Epidermal melanocyte (primary cell): ENCODE data around the gene CTDP1.

Experiments used
- DNase-seq: peaks from one replicate; pipeline ENCODE4 v3.0.0; 2011; ENCODE audit warnings: low spot score; ENCODE audit not compliant: insufficient read length

CTDP1 gene, protein sequence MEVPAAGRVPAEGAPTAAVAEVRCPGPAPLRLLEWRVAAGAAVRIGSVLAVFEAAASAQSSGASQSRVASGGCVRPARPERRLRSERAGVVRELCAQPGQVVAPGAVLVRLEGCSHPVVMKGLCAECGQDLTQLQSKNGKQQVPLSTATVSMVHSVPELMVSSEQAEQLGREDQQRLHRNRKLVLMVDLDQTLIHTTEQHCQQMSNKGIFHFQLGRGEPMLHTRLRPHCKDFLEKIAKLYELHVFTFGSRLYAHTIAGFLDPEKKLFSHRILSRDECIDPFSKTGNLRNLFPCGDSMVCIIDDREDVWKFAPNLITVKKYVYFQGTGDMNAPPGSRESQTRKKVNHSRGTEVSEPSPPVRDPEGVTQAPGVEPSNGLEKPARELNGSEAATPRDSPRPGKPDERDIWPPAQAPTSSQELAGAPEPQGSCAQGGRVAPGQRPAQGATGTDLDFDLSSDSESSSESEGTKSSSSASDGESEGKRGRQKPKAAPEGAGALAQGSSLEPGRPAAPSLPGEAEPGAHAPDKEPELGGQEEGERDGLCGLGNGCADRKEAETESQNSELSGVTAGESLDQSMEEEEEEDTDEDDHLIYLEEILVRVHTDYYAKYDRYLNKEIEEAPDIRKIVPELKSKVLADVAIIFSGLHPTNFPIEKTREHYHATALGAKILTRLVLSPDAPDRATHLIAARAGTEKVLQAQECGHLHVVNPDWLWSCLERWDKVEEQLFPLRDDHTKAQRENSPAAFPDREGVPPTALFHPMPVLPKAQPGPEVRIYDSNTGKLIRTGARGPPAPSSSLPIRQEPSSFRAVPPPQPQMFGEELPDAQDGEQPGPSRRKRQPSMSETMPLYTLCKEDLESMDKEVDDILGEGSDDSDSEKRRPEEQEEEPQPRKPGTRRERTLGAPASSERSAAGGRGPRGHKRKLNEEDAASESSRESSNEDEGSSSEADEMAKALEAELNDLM

DNA sequence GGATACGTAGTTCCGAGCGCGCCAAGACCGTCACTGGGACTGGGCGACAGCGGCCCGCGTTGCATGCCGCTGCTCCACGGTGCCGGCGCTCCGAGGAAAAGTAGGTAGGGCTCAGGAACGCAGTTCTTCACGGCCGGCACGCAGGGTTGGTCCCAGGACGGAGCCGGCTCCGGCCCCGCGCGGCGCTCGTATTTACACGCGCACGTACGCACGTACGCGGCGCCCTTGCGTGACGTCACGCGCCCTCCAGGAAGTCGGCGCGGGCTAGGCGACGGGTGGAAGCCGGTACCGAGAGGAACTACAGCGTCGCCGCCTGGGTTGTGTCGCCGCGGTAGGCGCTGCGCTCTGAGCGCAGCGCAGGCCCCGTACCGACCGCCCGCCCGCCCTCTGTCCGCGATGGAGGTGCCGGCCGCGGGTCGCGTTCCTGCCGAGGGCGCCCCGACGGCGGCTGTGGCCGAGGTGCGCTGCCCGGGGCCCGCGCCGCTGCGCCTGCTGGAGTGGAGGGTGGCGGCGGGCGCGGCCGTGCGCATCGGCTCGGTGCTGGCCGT is at the start of gene CTDP1:
Gene CTDP1, plus strand, starts transcription at position 252 of the 548 bp plus-strand sequence. Its CDS starts 145 bp downstream, at position 397.
- peak; percentile 92 for DNase-seq

DNA sequence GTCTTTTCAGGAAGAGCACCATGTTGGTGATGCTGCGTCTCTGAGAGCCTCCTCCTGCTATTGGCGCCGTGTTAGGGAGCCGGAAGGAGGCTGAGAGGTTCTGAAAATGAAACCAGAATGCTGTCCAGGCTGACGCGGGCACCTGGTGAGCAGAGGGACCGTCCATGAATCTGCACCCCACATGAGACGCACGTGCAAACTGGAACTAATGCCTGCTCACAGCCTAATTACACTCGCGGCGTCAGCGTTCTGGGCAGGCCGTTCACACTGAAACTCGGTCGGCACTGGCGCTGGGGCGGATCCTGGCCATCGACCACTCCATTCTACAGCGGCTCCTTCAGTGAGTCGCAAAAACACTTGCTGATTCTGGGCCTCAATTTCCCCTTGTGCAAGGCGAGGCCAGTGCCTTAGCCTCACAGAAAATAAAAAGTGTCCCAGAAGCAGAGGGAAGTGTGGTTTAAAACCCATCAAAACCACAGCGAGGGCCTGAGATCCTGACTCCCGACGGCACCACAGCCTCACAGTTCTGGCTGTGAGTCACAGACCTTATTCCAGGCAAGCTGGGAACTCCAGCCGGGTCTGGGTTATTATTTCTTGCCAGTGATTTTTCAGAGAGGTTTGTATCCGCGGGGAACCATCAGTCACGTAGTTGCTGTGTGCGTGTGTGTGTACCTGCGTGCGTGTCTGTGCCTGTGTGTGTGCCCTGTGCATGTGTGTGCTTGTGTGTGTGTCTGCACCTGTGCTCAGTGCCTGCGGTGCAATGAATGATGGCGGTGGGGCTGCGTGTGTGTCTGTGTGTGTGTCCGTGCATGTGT is 49.1 kb upstream of the CTDP1 start:
- DNase-seq: no peak

DNA sequence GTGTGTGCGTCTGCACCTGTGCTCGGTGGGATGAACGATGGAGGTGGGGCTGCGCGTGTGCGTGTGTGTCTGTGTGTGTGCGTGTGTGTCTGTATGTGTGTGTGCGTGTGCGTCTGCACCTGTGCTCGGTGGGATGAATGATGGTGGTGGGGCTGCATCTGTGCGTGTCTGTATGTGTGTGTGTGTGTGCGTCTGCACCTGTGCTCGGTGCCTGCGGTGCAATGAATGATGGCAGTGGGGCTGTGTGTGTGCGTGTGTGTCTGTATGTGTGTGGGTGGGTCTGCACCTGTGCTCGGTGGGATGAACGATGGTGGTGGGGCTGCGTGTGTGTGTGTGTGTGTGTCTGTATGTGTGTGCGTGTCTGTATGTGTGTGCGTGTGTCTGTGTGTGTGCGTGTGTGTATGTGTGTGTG is 48.5 kb upstream of the CTDP1 start:
- no peak for DNase-seq

DNA sequence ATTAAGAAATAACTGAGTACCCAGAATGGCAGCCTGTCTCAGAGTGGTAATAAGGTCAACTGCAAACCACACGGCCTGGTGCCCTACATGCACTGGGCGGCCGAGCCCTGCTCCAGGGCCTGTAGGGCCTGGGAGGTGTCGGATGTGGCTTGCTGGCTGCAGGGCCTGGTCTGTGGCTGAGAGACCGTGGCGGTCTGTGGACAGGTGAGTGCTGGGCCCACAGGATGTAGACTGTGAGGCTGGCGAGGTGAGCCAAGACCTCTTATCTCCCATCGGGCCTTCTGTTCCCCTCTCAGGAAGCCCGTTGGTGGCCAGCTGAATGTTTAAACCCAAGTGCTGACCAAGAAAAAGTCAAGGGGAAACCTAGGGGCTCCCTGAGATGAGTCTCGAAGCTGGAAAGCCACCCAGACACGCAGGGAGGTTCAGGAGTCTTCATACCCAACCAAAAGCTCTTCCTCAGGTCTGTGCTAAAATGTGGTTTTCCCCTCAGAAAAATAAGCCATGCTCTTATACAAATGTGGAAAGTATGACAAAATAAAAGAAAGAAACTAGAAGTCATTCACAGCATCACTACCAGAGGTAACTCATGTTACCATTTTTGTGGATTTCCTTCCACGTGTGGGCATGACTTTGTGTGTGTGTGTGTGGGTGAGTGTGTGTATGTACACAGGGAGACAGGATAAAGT is 47.7 kb upstream of the CTDP1 start:
- DNase-seq: no peak

DNA sequence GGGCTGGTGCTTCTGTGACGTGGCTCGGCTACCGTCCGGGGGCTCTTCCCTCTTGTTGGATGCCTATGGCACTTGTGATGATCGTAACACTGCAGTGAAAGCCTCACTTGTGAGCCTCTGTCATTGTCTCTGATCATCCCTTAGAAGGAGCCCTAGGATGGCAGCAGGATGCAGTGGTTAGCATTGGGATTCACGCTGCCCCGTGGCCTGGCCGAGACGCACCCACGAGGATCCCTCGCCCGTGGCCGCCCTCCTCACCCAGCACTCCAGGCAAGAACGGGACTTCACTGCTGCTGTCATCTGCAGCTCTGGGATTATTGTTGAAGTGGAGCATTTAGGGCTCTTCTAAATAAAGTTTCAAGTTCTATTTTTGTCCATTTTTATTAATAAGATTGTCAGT is 46.8 kb upstream of the CTDP1 start:
- DNase-seq: no peak

DNA sequence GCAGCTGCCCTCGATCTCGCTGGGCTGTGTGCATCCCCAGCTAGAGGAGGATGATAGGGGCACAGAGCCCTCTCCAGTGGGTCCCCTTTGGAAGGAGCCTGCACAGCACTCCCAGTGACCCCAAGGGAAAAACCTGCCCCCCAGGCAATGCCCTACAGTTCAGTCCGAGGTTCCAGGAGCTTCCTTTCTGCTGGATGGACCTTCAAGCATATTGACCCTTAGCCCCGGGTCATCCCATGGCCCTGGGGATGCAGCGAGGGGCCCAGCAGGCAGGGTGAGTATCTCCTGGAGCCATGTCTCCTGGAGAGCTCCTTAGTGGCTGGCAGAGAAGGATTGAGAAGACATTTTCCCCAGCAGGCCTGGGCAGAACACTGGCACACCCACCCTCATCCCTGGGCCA is 45.4 kb upstream of the CTDP1 start:
- DNase-seq: no peak

DNA sequence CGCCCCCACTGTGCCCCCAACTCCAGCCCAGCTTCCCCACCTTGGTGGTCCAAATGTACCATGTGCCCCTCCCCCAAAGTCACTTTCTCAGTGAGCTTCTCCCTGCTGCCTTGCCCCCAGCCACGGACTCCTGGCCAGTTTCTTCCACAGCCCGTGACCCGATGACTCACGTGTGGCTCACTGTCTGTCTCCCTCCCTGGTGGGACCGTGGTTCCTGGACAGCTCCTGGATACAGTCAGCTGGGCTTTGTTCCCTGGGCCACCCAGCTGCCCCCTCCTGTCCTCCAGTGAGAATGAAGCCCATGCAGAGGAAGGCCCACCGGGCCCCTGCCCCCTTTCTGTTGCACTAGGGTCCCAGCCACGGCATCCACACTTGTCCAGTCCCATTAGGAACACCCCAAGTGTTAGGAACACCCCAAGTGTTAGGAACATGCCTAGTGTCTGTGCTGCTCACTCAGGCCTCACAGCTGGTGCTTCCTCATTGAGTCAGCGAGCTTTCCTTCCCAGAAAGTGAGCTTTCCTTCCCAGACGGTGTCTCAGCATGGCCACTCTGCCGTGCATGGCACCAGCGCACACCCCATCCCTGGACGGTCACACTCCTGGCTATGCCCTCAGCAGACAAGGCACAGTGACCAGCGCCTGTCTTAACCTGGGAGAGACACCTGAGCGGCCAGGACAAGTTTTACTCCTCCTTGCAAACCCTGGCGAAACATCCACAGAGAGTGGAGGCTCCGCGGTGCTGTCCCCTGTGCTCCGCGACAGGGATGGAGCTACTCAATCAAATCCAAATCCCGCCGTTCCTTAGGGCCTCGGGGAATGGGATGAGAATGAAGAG is 44.8 kb upstream of the CTDP1 start:
- DNase-seq: no peak

DNA sequence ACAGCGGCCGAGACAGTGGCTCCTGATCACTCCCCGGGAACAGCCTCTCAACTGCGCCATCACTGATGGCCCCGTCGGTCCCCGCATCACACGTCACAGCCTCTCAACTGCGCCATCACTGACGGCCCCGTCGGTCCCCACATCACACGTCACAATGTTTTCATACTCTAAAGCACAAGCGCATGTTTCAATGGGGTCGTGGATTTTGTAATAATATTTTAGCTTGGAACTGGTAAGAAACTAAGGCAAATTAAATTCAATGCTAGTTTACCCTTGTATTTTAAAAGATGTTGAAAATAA is 44.2 kb upstream of the CTDP1 start:
- no peak for DNase-seq

DNA sequence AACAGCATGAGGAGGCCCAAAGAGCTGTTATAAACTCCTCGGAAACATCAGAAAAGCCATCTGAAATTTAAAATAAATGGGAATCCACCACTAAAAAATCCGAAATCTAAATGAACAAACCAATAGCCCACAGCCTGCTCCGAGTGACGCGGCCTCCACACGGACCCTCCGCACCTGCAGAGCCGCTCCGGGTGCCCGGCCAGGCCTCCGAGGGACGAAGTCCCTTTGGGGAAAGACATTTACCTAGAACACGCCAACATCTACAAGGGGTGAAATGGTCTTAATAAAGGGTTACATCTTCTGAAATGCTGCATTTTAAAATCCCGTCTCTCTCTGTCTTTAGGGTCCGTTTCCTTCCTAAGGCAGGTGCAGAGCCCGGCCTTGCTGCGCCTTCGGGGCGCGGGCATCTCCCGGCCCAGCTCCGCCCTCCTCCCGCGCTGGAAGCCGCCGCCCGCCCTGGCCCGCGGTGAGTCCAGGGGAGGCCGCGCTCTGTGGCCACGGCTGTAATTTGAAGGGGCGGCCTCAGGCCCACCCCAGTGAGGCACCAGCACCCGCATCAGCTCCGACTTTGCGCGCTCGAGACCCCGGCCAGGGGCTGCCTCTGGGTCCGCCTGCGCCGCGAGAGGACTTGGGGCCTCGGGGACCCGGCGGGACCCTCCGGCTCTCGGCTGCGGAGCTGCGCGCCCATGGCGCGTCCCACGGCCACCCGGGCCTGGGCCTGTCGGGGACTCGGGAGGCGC is 42.3 kb upstream of the CTDP1 start:
- DNase-seq: no peak

DNA sequence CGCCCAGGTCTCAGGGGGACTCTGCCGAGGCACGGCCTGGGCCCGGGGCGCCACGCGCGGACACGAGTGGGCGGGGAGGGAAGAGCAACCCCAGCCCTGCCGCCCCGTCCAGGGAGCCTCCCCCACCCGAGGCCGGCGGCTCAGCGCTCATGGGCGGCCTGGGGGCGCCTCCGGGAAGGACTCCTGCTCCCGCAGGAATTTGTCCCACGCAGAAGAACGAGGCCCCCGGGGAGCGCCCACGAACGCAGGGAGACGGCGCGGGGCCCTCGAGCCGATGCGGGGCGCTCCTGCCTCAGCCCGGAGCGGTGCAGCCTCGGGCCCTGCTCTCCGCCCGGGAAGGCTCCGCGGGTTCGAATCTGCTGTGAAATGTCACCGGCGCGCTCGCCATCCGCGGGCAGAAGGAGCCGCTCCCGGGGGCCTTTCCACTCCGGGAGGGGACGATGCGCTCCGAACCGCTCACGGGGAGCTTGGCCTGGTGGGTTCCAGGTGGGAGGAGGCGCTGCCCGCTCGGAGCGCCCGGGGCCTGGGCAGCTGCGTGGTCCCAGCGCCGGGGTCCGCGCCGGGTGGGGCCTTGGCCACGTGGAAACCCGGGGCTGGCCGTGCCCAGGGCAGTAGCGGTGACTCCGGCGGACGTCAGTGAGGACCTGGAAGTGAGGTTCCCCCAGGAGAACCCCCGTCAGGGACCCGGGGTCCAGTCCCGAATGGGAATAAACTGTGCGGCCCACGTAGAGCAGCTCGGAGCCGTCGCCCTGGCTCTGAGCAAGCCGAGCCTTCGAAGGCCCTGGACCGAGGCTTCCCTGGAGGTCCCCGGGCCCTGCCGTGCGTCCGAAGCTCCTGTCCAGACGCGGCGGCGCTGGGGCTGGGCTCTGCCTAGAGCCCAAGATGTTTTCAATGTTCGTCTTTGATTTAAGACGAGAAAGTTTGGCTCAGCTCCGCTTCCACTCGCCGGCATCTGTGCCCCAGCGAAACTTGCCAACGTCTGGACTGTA is 41.4 kb upstream of the CTDP1 start:
- DNase-seq: no peak

DNA sequence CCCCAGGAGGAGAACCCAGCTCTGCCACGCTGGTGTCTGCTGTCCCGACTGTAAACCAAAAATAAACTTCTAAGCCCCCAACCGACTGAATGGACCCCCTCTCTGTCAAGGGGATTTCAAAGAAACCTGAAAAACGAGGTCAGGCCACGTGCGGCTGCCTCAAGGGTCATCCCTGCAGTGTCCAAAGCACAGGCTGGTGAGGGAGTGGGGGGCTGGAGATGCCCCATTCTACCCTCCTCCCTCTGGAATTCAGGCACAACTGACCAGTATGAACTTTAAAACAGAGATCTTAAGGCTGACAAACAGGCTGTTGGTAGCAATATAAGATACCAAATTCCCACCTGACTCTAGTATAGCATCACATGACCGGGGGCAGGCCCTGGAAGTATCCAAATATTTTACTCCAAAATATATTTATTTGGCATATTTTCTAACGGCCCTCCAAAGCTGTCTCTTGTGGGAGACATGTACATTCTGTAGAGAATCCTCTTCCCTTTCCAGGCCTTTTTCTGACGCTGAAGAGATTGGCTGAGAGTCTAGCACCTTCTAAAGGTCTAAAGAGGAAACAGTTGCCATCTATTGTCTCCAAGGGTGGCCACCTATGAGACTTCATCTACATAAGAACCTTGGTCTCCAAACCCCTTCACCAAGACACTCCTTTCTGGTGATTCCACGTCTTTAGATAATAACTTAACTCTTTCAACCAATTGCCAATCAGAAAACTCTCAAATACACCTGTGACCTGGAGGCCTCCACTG is 40.4 kb upstream of the CTDP1 start:
- DNase-seq: no peak

DNA sequence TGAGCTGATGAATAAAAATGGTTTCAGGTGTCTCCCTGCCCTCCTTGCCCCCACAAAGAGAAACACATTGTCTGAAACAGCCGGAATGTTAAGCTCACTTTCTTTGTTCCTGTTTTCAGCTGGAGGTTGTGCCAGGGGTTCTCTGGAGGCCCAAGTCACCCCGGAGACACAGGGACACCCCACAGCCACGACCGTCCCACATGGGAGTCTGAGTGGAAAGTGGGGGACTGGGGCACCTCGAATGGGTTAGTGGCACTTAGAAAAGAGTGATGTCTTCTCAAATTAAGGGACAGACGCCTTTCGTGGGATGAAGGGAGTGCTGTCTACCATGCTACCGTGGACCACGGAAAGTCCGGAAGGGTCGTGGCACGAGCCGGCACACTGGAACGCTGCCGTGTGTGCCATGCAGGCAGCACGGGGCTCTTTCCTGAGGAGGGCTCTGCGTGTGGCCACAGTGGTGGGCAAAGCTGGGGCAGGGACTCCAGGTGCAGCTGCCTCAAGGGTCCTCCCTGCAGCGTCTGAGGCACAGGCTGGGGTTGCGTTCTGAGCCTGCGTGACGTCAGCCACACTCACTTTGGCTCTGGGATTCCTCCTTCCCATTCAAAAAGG is 39.4 kb upstream of the CTDP1 start:
- DNase-seq: no peak

DNA sequence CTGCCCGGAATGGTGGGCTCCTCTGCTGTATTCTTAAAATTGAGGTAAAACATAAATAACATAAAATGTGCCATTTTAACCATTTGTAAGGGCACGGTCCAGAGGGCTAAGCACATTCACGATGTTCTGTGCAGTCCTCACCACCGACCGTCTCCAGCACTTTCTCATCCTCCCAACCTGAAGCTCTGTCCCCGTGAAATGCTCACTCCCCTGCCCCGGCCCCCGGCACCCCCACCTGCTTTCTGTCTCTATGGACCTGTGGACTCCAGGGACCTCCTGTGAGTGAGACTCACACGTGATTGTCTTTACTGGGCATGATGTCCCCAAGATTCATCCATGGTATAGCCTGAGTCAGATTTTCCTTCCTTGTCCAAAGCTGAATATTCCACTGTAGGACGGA is 38.7 kb upstream of the CTDP1 start:
- no peak for DNase-seq

DNA sequence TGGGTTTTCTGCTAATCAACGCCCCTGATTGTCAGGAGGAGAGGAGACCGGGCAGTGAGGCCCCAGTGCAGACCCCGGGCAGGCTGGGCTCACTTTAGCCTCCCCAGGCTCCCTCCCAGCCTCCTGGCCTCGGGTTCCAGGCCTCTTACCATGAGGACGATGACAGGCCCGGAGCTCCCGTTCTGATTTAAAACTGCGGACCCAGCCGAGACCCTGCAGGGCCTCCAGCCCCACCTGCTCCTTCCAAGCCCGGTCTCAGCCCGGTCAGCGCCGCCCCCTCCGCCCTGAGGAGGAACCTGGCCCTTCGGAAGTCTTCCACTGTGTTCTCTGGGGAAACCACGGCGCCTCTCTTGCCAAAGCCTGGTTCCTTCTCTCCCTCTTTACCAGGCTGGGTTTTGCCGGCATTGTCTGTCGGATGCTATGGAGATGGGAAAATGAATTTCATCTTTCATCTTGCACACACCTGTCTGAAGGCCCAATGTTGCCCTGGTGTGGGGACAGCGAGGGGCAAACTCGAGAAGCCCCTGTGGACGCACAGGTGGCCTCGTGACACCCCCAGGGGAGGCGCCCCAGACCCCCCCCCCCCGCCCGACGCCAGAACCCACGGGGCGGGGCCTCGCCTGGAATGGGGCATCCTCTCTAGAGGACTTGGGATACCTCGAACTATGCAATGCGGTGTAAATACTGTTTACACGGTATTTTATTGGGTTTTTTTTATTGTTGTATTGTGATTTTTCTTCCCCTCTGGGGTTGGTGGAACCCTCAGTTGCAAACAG is 37.7 kb upstream of the CTDP1 start:
- no peak for DNase-seq

DNA sequence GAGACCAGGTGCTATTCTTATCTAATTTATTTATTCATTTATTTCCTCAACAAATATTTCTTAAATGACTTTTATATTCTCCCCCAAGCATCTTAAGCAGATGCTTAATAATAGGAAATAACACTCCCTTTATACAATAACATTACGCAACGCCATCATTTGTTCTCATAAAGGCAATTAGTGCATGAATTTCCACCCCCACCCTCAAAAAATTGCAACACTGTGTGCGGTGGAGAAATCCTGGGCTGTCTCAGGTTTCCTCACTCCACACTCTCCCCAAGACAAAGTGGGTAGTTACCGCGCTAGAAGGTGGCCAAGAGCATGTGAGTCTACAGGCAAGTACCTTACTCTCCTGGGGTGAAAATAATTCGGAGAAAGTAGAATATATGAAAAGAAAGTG is 37.0 kb upstream of the CTDP1 start:
- no peak for DNase-seq
